Hippocampal formation (tissue), 2 donors: ENCODE data around the gene DHX34.
"Not testable (repeated sequence)": the region's sequence is repeated elsewhere in the genome, so short reads cannot be mapped to it uniquely, and the experiment has no call there.

Source experiments
- DNase-seq, 2 donors: peaks; one replicate each; lab custom pipeline; 2025; lab: John Stamatoyannopoulos, UW

The DHX34 gene, protein sequence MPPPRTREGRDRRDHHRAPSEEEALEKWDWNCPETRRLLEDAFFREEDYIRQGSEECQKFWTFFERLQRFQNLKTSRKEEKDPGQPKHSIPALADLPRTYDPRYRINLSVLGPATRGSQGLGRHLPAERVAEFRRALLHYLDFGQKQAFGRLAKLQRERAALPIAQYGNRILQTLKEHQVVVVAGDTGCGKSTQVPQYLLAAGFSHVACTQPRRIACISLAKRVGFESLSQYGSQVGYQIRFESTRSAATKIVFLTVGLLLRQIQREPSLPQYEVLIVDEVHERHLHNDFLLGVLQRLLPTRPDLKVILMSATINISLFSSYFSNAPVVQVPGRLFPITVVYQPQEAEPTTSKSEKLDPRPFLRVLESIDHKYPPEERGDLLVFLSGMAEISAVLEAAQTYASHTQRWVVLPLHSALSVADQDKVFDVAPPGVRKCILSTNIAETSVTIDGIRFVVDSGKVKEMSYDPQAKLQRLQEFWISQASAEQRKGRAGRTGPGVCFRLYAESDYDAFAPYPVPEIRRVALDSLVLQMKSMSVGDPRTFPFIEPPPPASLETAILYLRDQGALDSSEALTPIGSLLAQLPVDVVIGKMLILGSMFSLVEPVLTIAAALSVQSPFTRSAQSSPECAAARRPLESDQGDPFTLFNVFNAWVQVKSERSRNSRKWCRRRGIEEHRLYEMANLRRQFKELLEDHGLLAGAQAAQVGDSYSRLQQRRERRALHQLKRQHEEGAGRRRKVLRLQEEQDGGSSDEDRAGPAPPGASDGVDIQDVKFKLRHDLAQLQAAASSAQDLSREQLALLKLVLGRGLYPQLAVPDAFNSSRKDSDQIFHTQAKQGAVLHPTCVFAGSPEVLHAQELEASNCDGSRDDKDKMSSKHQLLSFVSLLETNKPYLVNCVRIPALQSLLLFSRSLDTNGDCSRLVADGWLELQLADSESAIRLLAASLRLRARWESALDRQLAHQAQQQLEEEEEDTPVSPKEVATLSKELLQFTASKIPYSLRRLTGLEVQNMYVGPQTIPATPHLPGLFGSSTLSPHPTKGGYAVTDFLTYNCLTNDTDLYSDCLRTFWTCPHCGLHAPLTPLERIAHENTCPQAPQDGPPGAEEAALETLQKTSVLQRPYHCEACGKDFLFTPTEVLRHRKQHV

DNA sequence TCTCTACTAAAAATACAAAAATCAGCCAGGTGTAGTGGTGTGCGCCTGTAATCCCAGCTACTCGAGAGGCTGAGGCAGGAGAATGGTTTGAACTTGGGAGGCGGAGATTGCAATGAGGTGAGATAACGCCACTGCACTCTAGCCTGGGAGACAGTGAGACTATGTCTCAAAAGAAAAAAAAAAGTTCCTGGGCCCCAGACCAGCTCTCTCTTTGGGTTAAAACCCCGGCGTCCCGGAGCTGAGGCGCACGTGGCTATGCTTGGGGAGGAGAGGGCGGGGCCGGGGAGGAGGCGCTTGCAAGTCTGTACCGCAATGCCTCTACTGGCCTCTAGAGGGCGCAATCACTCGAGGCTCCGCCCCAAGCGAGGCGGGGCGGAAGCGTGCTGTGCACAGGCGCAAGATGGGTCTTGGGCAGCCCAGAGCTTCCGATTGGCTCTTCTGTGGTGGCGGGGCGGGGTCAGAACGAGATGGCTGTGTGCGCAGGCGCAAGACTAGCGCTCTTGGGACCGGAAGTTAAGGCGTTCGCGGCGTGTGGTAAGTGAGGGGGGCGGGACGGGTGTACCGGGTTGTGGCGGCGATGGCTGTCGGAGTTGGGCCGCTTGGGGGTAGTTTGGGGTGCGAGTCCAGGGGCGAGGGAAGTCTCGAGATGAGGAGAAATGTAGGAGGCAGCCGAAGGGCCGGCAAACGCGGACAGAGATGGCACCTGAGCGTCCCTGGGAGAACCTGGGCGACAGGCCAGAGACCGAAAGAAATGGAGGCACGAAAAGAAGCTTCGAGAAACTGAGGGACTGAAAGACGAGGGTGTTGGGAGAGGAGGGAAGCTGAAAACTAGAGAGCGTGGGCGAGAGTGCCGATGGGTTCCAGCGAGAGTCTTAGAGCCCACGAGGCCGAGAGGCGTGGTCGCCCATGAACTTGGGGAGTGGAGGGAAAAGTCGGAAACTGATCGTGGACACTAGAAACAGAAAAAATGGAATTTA, at the start of gene DHX34:
Gene DHX34 (plus strand): TSS at position 497 of the 977 bp plus-strand sequence. CDS start 3,716 bp downstream, outside the sequence.
- peak; percentile 94 to 96 for DNase-seq

DNA sequence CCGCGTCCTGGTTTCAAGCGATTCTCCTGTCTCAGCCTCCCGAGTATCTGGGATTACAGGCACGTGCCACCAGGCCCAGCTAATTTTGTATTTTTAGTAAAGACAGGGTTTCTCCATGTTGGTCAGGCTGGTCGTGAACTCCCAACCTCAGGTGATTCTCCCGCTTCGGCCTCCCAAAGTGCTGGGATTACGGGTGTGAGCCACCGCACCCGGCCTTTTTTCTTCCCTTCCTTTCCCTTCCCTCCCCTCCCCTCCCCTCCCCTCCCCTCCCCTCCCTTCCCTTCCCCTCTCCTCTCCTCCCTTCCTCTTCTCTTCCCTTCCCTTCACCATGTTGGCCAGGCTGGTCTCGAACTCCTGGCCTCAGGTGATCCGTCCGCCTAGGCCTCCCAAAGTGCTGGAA, 48.2 kb upstream of the DHX34 start:
- DNase-seq, result not testable (repeated sequence)

DNA sequence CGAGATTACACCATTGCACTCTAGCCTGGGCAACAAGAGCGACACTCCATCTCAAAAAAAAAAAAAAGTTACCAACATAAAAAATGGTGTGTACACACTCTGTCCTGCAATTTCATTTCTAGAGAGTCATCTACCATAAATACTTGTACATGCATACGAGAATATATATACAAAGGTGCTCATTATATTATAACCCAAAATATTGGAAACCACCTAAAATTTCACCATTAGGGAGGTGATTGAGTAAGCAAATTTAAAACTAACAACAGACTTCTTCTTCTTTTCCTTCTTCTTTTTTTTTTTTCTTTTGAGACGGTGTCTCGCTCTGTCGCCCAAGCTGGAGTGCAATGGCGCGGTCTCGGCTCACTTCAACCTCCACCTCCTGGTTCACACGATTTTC, 46.9 kb upstream of the DHX34 start:
- no peak for DNase-seq

DNA sequence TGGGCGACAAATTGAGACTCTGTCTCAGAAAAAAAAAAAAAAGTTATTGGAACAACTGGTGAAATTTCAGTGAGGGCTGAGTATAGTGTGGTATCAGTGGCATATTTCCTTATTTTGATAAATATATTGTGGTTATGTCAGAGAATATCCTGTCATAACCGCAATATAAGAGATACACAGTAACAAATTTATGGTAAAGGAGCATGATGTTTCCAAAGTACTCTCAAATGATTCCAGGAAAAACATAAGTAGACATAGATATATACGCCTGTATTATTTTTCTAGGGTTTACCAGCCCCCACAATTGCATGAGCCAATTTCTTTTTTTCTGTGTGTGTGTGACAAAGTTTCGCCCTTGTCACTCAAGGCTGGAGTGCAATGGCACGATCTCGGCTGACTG, 45.1 kb upstream of the DHX34 start:
- DNase-seq, result no peak

DNA sequence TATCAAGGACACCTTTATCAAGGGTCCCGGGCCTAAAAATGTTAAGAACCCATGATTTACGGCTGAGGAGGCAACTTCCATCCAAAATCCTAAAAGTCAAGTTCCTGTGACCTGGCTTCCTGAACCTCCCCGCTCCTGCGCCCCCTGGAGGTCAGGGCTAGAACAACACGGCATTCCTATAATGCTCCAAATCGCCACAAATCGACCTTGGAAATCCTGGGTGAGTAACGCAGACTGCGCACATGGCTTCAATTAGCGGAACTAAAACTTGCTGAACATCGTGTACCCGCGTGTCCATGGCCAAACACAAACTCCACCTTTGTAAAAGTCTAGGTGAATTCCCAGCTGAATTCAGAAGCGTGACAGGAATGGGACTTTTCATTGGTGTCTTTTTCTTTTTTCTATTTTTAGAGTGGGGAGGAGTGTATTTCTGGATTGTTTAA, 43.8 kb upstream of the DHX34 start:
- DNase-seq, result no peak

DNA sequence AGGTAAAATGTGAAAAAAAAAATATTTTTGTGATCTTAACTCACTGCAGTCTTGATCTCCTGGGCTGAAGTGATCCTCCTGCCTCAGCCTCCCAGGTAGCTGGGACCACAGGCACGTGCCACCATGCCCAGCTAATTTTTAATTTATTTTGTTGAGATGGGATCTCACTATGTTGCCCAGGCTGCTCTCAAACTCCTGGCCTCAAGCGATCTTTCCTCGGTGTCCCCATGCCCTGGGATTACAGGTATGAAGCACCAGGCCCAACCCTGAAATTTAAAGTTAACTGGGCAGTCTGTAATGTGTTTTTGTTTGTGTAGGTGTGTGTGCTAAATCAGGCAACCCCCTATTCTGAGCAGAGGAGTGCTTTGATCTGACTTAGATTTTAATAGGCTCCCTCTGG, 42.8 kb upstream of the DHX34 start:
- no peak for DNase-seq

DNA sequence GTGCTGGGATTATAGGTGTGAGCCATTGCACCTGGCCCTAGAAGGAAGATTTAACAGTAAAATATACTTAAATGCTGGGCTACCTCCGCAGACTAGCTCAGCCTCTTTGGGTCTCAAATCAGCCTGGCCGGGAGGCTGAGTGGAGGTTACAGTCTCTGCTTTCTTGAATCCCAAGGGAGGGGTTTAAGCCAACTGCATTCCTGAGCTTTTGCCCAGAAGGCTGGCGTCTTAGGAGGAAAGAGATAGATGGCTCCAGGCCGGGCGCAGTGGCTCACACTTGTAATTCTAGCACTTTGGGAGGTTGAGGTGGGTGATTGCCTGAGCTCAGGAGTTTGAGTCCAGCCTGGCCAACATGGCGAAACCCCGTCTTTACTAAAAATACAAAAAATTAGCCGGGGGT, 40.1 kb upstream of the DHX34 start:
- no peak for DNase-seq

DNA sequence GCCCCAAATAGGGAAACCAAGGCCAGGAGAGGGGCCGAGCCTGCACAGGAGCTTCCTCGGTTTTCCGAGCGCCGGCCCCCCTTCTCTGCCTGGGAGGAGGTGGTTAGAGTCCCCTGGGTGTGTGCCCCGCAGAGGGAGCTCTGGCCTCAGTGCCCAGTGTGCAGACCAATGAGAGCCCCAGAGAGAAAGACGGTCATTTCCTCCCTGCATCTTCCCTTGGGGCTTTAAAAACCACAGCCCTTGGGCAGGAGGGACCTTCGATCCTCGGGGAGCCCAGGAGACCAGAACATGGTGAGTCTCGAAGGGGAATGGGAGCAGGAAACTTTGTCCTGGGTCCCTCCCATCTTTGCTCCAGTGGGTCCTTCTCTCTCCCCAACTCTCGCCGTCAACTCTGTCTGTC, 39.5 kb upstream of the DHX34 start, which contains the start of gene C5AR1:
Gene C5AR1 (plus strand): TSS at position 254 of the 400 bp plus-strand sequence. CDS start 35 bp downstream, at position 289.
- peak; percentile 16 to 20 for DNase-seq

DNA sequence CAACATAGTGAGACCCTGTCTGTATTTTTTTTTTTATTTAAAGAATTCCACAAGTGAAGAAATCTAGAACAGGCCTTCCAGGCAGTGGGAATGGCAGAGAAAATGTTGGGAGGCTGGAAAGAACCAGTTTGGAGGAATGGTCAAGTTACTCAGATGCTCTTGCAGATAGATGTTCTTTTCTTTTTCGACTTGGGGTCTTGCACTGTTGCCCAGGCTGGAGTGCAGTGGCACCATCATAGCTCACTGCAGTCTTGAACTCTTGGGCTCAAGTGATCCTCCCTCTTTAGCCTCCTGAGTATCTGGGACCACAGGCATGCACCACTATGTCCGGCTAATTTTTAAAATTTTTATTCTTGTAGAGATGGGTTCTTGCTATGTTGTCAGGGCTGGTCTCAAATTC, 38.8 kb upstream of the DHX34 start:
- DNase-seq, result no peak

DNA sequence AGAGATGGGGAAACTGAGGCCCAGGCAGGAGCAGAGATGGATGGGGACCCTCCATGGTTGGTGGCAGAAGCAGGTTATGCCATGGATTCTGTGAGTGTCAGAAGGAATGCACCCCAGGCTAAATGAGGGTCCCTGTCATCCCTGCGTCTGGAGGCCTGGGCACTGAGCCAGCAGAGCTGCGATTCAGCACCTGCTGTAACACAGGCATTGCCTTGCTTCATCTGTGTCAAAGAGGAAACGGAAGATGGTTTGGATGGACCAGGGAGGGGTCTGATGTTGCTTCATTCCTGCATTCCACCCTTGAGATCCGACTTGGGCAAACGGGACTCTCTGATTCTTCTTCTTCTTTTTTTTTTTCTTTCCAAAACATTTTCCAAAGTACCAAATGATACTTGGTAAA, 38.3 kb upstream of the DHX34 start:
- DNase-seq, result no peak

DNA sequence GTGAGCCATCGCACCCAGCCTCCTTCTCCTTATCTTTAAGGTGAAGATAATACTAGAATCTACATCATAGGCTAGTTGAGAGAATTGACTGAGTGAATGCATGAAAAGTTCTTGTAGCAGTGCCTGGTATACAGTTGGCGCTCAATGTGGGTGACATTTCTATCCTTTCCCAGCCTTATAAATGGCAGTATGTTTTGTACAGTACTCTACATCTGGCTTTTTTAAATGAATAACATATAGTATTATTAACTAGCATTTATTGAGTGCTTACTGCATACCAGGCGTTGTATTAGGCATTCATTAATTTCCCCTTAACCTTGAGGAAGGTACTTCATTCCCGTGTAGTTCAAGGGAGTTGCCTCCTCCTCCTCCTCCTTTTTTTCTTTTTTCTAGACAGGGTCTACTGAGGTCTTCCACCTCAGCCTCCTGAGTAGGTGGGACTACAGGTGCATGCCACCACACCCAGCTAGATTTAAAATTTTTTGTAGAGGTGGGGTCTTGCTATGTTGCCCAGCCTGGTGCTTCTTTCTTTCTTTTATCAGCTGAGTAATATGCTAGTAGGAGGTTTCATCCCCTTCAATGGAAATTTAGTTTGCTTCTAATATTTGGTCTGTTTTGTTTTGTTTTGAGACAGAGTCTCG, 36.6 kb upstream of the DHX34 start:
- no peak for DNase-seq

DNA sequence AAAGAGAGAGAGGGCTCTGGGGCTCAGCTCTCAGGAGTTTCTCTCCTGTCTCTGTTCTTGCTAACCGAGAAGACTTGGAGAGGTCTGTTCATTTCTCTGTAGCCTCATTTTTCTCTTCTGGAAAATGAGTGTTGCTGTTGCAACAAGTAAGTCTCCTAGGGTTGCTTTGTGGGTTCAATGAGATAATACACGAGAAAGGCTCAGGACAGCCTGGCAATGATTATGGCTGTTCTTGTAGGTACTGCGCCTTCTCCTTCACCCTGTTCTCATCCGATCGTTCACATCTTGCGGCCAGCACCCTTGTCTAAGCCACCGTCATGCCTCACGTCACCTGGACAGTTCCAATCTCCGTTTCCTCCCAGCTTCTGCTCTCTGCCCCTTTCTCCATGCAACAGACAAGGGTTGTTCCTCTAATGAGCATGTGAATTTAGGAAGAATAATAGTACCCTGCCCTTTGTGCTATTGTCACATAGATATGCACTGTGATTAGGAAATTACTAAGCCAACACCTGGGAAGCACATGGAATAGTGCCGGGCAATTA, 35.3 kb upstream of the DHX34 start:
- no peak for DNase-seq

DNA sequence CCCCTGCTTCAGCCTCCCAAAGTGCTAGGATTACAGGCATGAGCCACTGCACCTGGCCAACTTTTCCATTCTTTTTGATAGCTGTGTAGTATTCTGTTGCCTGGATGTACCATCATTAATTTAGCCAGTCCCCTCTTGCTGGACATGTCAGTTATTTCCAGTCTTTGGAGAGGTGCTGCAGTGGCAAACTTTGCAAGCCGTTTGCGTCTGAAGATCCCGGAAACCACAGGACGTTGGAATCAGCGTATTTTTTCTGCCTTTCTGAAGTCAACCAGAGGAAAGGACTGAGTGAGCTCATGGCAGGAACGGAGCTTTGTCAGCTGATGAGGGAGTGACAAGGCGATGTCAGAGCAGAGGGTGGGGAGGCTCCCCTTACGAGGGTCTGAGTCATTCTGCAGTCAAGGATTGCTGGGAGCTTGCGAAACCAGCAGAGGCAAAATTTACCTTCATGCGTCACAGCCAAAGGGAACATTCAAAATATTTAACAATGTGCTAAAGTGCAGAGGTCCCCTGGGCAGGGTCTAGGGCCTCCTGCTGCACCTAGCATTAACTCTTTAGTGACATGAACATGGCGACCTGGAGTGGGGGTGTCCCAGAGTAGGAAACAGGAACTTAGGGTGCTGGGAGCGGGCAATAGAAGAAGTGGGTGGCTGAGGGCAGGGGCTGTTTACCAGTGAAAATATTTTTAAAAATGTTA, 33.8 kb upstream of the DHX34 start:
- DNase-seq, result peak in 1 of 2 donors; percentile 37

DNA sequence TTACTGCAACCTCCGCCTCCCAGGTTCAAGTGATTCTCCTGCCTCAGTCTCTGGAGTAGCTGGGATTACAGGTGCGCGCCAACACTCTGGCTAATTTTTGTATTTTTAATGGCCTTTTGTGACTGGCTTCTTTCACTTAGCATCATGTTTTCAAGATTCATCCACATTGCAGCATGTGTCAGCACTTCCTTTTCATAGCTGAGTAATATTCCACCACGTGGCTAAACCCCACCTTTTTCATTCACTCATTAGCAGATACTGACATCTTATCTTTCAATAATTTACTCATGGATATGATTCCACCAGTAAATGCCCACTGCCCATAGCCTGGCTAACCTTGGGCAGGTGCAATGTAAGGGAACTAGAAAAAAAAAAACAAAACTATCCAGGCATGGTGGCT, 32.6 kb upstream of the DHX34 start:
- no peak for DNase-seq

DNA sequence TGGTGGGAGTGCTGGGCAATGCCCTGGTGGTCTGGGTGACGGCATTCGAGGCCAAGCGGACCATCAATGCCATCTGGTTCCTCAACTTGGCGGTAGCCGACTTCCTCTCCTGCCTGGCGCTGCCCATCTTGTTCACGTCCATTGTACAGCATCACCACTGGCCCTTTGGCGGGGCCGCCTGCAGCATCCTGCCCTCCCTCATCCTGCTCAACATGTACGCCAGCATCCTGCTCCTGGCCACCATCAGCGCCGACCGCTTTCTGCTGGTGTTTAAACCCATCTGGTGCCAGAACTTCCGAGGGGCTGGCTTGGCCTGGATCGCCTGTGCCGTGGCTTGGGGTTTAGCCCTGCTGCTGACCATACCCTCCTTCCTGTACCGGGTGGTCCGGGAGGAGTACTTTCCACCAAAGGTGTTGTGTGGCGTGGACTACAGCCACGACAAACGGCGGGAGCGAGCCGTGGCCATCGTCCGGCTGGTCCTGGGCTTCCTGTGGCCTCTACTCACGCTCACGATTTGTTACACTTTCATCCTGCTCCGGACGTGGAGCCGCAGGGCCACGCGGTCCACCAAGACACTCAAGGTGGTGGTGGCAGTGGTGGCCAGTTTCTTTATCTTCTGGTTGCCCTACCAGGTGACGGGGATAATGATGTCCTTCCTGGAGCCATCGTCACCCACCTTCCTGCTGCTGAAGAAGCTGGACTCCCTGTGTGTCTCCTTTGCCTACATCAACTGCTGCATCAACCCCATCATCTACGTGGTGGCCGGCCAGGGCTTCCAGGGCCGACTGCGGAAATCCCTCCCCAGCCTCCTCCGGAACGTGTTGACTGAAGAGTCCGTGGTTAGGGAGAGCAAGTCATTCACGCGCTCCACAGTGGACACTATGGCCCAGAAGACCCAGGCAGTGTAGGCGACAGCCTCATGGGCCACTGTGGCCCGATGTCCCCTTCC, 28.9 kb upstream of the DHX34 start:
- no peak for DNase-seq

DNA sequence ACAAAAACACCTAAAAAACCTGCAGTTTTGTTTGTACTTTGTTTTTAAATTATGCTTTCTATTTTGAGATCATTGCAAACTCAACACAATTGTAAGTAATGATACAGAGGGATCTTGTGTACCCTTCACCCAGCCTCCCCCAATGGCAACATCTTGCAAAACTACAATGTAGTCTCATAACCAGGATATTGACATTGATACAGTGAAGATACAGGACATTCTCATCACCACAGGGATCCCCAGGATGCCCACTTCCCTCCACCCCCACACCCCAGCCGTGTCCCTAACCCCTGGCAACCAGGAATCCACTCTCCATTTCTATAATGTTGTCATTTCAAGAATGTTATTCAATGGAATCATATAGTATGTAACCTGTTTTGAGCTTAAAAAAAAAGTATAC, 27.5 kb upstream of the DHX34 start:
- no peak for DNase-seq

DNA sequence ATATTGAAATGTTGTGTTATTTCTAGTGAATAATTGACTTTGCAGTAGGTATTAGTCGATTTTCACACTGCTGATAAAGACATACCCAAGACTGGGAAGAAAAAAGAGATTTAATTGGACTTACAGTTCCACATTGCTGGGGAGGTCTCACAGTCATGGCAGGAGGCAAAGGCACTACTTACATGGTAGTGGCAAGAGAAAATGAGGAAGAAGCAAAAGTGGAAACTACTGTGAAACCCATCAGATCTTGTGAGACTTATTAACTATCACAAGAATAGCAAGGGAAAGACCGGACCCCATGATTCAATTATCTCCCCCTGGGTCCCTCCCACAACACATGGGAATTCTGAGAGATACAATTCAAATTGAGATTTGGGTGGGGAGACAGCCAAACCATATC, 27.1 kb upstream of the DHX34 start:
- DNase-seq, result no peak

DNA sequence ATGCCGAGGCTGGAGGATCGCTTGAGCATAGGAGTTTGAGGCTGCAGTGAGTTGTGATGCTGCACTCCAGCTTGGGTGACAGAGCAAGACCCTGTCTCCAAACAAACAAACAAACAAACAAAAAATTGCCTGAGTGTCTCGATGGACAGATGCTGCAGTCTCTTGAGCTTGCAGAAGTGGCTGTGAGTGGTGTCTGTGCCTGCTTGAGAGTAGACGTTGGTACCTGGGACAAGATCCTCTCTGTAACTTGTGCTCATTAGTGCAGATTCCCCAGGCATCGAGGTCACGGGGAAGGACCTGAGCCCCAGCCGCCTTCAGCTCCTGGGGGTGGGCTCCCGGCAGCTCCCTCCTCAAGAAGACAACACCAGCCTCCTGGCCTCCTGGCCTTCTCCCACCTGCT, 25.7 kb upstream of the DHX34 start:
- DNase-seq, result no peak

DNA sequence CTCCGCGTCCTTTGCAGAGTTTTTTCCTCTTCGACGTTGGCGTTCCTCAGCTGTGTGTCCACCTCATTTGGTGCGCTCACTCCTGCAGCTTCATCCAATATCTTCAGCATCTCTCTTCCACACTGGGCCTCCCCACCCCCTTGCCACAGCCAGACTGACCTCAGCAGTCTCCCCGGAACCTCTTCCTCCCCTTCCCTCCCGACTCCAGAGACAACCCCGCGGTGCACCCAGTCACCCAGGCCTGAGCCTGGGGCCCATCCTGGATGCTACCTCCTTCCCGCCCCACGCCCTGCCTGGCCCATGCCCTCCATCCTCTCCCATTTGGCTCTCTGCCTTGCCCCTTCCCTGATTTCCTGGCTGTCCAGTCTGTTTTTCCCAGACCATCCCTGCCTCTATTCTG, 25.2 kb upstream of the DHX34 start:
- no peak for DNase-seq
